Measurements from ENCODE around the gene RBP5.
A peak's percentile ranks its signal among the peaks of the same experiment; 100 is the strongest.

Gene RBP5

GRCh38 chr12:7128681-7129286, at the start of gene RBP5:
Gene RBP5 (minus strand): TSS chr12:7128889. CDS start chr12:7128775, 114 bp downstream.
- DNase-seq, result no peak

- no peak for DNase-seq
Observed at GRCh38 chr12:7178481-7178880, 49.8 kb upstream of the RBP5 start.

GRCh38 chr12:7176595-7176994, 47.9 kb upstream of the RBP5 start:
- no peak for DNase-seq

GRCh38 chr12:7175493-7175892, 46.8 kb upstream of the RBP5 start:
- no peak for DNase-seq

DNA sequence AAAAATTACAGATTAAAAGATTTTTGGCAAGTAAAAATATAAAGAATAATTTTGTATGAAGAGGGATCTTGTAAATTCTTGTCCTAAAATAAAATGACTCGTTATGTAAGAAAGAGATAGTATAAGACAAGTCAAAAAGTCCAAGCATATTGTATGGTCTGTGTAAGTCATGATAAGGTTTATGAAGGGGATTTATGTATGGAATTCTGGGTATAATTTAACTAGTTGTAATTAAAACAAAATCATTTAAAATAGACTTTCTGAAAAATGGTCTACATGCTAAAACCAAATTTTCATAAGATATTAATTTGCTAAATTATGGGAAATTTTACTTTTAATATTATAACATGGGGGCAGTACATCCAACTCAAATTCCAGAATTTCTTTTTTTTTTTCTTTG, 43.2 kb upstream of the RBP5 start:
- no peak for DNase-seq

DNA sequence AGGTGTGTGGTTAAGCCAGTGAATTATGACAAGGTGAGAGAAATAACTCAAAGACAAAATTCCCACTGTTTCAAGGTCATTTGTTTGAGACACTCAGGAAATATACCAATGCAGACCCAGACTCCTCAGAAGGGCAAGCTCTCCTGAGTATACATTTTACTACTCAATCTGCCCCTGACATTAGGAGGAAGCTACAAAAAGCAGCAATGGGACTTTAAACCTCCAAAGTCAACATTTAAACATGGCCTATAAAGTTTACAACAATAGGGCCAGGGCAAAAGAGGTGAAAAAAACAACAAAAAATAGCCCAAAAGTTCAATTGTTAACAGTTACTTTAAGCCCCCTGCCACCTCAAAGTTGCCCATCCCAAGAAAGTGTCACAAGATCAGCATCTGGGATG, 41.3 kb upstream of the RBP5 start:
- no peak for DNase-seq

DNA sequence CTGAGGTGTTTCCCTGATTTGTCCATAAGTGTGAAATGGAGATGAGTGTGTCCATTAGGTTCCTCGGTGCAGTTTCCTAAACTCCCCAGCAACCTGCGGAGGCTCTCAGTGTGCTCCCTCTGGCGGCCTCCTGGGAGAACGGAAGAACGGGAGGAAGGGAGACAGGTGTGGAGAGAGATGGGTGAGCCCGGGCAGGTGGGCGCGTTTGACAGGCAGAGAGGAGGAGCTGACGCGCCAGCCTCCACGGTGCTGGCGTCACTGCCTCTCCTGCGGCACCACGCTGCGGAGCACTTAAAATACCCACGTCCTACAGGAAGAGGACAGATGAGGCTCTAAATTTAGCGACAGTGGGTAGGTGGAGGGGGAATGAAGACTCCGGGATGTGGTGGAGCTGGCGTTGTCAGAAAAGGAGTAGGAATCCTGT, 34.0 kb upstream of the RBP5 start:
- peak; percentile 38 for DNase-seq

DNA sequence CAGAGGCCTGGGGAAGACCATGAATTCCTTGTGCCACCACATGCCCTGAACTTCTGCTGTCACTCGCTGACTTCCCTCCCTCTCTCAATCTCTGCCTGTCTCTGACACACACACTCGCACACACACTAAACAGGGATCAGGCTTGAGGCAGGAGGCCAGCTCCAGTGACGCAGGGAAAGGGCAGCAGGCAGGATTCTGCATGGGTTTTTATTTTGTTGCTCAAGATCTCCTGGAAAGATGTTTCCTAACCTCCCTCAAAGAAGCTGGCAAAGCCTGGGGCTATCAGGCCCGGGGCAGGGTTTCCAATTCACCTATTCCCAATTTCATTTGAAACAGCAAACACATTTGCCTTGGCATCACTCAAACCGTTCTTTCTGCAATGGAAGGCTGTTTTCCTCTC, 33.1 kb upstream of the RBP5 start:
- DNase-seq, result no peak

DNA sequence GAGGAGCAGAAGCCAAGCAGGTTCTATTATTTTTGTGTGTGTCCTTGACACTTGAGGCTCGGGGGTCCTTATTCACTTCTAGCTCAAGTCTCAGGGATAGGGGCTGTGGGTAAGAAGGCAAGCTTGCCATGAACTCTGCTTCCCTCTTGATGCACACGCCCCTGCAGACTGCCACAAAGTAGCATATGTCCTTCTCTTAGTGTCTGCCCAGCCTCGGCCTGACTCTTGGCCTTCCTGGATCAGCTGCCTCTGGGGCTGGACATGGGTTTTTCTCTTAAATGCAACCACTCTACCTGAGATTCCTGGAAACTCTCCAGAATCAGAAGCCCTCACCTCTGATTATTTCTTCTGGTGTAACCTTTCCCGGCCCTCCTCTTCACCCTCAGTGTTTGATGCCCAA, 32.6 kb upstream of the RBP5 start:
- no peak for DNase-seq

DNA sequence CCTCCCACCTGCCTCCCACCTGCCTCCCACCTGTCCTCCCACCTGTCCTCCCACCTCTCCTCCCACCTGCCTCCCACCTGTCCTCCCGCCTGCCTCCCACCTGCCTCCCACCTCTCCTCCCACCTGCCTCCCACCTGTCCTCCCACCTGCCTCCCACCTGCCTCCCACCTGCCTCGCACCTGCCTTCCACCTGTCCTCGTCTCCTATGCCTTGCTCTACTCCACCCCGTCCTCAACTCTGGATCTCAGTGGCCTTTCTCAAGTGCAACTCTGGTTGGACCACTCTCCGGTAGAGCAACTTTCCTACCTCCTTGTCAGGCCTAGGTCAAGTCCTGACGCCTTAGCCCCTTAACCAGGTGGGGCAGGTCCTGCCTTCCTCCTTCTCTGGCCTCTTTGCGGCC, 31.5 kb upstream of the RBP5 start:
- DNase-seq, result no peak

GRCh38 chr12:7158781-7159609, 30.3 kb upstream of the RBP5 start:
- no peak for DNase-seq

GRCh38 chr12:7157391-7157790, 28.7 kb upstream of the RBP5 start:
- no peak for DNase-seq

DNA sequence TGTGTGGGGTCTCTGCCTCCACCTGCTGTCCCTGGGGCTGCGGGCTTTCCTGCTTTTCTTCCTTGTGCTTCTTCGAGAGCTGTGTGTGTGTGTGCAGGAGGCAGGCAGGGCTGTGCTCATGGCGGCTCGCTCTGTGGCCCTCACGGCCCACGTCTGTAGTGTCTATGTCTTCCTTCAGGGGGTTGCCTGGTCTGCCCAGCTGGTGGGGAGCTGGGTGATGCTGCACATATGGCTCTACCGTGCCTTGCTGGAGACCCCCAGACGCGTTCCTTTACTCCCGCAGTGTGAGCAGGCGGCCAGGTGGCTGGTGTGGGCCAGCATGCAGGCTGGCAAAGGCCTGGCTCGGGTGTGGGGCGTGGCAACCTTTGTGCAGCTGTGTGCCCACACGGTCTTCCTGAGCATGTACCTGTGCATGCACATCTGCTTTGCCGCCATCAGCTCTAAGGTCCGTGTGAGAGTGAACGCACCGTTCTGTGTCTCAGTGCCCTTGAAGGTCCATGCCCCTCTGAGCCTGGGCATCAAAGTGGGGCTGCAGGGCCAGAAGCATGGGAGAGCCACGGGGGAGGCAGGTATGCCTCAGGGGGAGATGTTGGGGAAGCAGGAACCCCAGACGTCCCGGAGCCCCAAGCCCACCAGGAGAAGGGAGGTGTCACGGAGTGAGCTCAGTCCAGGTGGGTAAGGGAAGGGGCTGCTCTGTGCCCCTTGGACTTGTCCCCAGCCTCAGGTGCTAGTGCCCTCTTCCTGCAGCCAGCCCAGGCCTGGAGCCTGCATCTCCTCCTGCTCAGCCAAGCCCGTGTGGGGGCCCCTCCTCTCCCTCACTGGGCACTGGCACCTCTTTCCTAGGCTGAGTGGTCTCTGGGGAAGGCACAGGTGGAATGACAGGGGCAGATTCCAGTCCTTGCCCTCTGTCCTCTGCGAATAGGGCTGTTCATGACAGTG, 27.8 kb upstream of the RBP5 start:
- no peak for DNase-seq

DNA sequence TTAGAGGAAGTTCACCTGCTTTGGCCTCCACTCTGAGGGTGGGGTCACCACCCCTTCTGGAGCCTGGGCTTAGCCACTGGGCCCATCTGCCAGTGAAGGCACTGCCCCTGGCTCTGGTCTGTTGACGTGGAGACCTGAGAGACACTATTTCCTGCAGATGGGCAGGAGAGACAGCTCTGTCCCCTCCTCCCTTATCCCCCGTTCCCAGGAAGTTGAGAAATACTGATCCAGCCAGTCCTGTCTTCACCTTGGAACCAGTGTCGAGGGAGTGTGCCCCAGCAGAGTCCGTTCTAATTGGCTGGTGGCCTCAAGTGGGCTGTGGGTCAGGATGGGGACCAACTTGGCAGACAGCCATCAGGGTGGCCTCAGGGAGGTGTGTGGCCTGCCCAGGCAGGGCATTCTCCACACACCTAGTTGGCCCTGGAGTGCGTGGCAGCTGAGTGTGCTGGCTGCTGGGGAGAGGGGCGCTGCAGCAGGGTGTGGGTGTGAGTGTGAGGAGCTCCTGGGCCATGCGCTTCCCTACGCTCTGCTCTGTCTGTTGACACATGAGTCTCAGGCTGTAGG, 26.9 kb upstream of the RBP5 start:
- DNase-seq, result no peak

- DNase-seq, result no peak
Observed at GRCh38 chr12:7154901-7155470, 26.3 kb upstream of the RBP5 start.

DNA sequence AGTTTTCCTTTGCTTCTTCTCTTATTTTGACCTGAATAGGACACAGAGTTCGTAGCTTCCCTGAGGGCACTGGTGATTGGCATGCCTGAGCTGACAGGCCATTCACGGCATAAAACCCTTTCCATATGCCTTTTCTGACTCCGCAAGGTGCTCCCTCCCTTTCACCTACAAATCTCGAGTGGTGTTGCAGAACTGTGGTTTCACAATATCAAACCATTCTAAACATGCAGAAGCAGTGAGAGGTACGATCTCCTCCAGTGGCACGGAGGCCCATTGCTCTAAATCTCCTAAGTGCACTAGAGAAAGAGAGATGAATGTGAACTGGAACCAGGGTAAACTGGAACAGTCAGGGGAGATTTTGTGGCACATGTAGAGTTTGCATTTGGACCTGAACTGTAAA, 25.4 kb upstream of the RBP5 start:
- DNase-seq, result no peak

DNA sequence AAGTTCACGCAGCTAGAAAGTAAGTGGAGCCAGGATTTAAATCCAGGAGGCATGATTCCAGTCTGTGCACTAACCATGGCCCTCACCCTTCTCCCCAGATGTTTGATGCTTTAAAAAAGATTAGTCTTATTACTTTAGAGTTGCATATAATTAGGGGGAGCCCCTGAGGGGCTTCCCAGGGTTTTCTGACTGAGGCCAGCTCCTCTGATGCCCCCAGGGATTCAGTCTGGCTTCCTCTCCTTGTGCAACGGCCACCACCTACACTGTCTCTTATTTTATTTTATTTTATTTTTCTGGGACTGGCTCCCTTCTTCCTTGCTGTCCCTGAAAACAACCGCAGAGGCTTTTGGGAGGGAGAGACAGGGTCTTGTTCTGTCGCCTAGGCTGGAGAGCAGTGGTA, 24.1 kb upstream of the RBP5 start:
- no peak for DNase-seq

DNA sequence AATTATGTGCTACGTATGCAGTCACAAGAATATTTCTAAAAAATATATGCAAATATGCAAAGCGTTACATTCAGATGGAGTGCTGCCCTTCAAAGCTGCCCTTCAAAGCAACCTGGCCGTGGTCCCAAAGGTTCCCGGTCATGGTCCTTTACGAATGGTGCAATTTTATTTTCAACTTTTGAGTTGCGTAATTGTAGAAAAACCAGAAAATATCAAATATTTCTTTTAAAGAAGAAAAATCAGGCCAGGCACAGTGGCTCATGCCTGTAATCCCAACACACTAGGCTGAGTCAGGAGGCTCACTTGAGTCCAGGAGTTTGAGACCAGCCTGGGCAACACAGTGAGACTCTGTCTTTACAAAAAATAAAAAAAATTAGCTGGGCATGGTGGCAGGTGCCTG, 22.8 kb upstream of the RBP5 start:
- DNase-seq, result no peak

- DNase-seq, result no peak
Observed at GRCh38 chr12:7150841-7151240, 22.2 kb upstream of the RBP5 start.

GRCh38 chr12:7150356-7150755, 21.7 kb upstream of the RBP5 start:
- no peak for DNase-seq

GRCh38 chr12:7146906-7147305, 18.2 kb upstream of the RBP5 start:
- no peak for DNase-seq

DNA sequence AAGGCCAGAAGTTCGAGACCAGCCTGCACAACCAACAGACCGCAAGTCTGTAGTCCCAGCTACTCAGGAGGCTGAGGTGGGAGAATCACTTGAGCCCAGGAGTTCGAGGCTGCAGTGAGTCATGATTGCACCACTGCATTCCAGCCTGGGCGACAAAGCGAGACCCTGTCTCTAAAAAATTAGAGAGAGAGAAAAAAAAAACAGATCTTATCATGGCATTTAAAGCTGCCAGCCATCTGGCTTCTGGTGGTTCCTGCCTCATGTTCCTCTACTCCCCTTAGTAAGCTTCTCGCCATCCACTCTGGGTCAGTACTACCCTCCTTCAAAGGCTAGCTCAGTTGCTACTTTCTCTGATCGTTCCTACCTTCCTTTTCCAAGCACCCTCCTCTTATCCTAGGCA, 17.5 kb upstream of the RBP5 start:
- DNase-seq, result no peak

GRCh38 chr12:7145671-7146070, 17.0 kb upstream of the RBP5 start:
- no peak for DNase-seq

Measured in eye (tissue), 1 donor.